ENCODE data around the gene LUM. TPM values are rescaled to one million over a fixed set of nuclear protein-coding genes. Genes with fewer than 3 reads are reported as not detected.

Gene LUM
- total and polyA plus RNA-seq, 2 donors from 2014 or later = 102 to 185 TPM

- DNase-seq (no peak), FAIRE-seq (no peak)
- Histone ChIP-seq H3K4me1 (ENCODE audit: control insufficient read depth in 2 of 3, insufficient read depth in 2 of 3, low read depth in 1 of 3, low read length in 3 of 3) (no peaks in the 10 kb centered on the region), H3K36me3 (ENCODE audit: control insufficient read depth in 2 of 3, insufficient read depth in 3 of 3, low read length in 3 of 3) (no peaks in the 10 kb centered on the region), H3K9me3 (ENCODE audit: control insufficient read depth in 2 of 3, insufficient read depth in 1 of 3, low read length in 3 of 3) (no peaks in the 10 kb centered on the region), H3K27me3 (ENCODE audit: control insufficient read depth, insufficient read depth, low read length) (no peaks in the 10 kb centered on the region), H3K27ac (ENCODE audit: low read depth in 2 of 2, low read length in 2 of 2) (no peak within 1 kb of the TSS), H3K4me3 (ENCODE audit: low read length in 3 of 3) (no peak within 1 kb of the TSS), H3K9ac (ENCODE audit: low read length in 3 of 3) (no peak within 1 kb of the TSS)
- no peak for TF ChIP-seq CTCF (IDR thresholded peaks at IDR 0.05; ENCODE audit: borderline replicate concordance, extremely low read depth, insufficient read depth)
- intact Hi-C loops (cut with DNase I) = no loop called here
Measured at GRCh38 chr12:91057368-91058165, 53.7 kb downstream of the LUM start, which contains the start of gene KERA. KERA (minus strand) TSS chr12:91058024; CDS start chr12:91056281, 1,743 bp downstream.

- intact Hi-C loops (cut with DNase I) = no loop called here
- H3K9me3 ChIP-seq (ENCODE audit: control insufficient read depth in 2 of 3, insufficient read depth in 1 of 3, low read length in 3 of 3) = no peaks in the 10 kb centered on the region
- H3K4me3 ChIP-seq (ENCODE audit: low read length in 3 of 3) = no peak overlapping the region
- no peak overlapping the region for H3K27ac ChIP-seq (ENCODE audit: low read depth in 2 of 2, low read length in 2 of 2)
- no peak for TF ChIP-seq CTCF (IDR thresholded peaks at IDR 0.05; ENCODE audit: borderline replicate concordance, extremely low read depth, insufficient read depth)
- H3K27me3 ChIP-seq (ENCODE audit: control insufficient read depth, insufficient read depth, low read length) = no peaks in the 10 kb centered on the region
- FAIRE-seq (no peak), DNase-seq (no peak)
- no peaks in the 10 kb centered on the region for H3K4me1 ChIP-seq (ENCODE audit: control insufficient read depth in 2 of 3, insufficient read depth in 2 of 3, low read depth in 1 of 3, low read length in 3 of 3)
- no peaks in the 10 kb centered on the region for H3K36me3 ChIP-seq (ENCODE audit: control insufficient read depth in 2 of 3, insufficient read depth in 3 of 3, low read length in 3 of 3)
- H3K9ac ChIP-seq (ENCODE audit: low read length in 3 of 3) = no peak overlapping the region
Measured at GRCh38 chr12:91056488-91056887, 54.8 kb downstream of the LUM start.

- intact Hi-C loops (cut with DNase I) = no loop called here
- H3K4me1 ChIP-seq (ENCODE audit: control insufficient read depth in 2 of 3, insufficient read depth in 2 of 3, low read depth in 1 of 3, low read length in 3 of 3) = no peaks in the 10 kb centered on the region
- H3K27me3 ChIP-seq (ENCODE audit: control insufficient read depth, insufficient read depth, low read length) = no peaks in the 10 kb centered on the region
- H3K9ac ChIP-seq (ENCODE audit: low read length in 3 of 3) = no peak overlapping the region
- FAIRE-seq (no peak), DNase-seq (no peak)
- no peak overlapping the region for H3K4me3 ChIP-seq (ENCODE audit: low read length in 3 of 3)
- H3K36me3 ChIP-seq (ENCODE audit: control insufficient read depth in 2 of 3, insufficient read depth in 3 of 3, low read length in 3 of 3) = no peaks in the 10 kb centered on the region
- H3K27ac ChIP-seq (ENCODE audit: low read depth in 2 of 2, low read length in 2 of 2) = no peak overlapping the region
- no peaks in the 10 kb centered on the region for H3K9me3 ChIP-seq (ENCODE audit: control insufficient read depth in 2 of 3, insufficient read depth in 1 of 3, low read length in 3 of 3)
- TF ChIP-seq CTCF (IDR thresholded peaks at IDR 0.05; ENCODE audit: borderline replicate concordance, extremely low read depth, insufficient read depth) = no peak
Measured at GRCh38 chr12:91055976-91056375, 55.3 kb downstream of the LUM start.

Data from kidney (tissue), 14 donors.